Measurements from ENCODE around the gene DNAJC30. TPM values are rescaled to one million over a fixed set of nuclear protein-coding genes. Genes with fewer than 3 reads are reported as not detected.
A peak's percentile ranks its signal among the peaks of the same experiment; 100 is the strongest.
"Not testable (repeated sequence)": the region's sequence is repeated elsewhere in the genome, so short reads cannot be mapped to it uniquely, and the experiment has no call there.

DNAJC30 gene
- total RNA-seq, 1 experiment from 2014 or later = 2.5 TPM

- DNase-seq (ENCODE audit: low spot score) = no peak
Observed at GRCh38 chr7:73682745-73683055, 553 bp downstream of the DNAJC30 start.

- peak; percentile 32 for DNase-seq (ENCODE audit: low spot score)
Observed at GRCh38 chr7:73681031-73681430, 2.2 kb downstream of the DNAJC30 start.

- DNase-seq (ENCODE audit: low spot score) = no peak
Observed at GRCh38 chr7:73680501-73680900, 2.8 kb downstream of the DNAJC30 start.

- no peak for DNase-seq (ENCODE audit: low spot score)
Observed at GRCh38 chr7:73679709-73680108, 3.5 kb downstream of the DNAJC30 start.

- no peak for DNase-seq (ENCODE audit: low spot score)
Observed at GRCh38 chr7:73678862-73679261, 4.4 kb downstream of the DNAJC30 start.

- DNase-seq (ENCODE audit: low spot score) = not testable (repeated sequence)
Observed at GRCh38 chr7:73676062-73676461, 7.2 kb downstream of the DNAJC30 start.

GRCh38 chr7:73674468-73675124 is 8.7 kb downstream of the DNAJC30 start:
- no peak for DNase-seq (ENCODE audit: low spot score)

GRCh38 chr7:73671857-73672445 is 11.3 kb downstream of the DNAJC30 start:
- DNase-seq (ENCODE audit: low spot score) = no peak

- DNase-seq (ENCODE audit: low spot score) = no peak
Observed at GRCh38 chr7:73671322-73671661, 12.0 kb downstream of the DNAJC30 start.

GRCh38 chr7:73669858-73670385 is 13.3 kb downstream of the DNAJC30 start:
- DNase-seq (ENCODE audit: low spot score) = no peak

- no peak for DNase-seq (ENCODE audit: low spot score)
Observed at GRCh38 chr7:73669288-73669701, 14.0 kb downstream of the DNAJC30 start.

- no peak for DNase-seq (ENCODE audit: low spot score)
Observed at GRCh38 chr7:73668886-73669230, 14.4 kb downstream of the DNAJC30 start.

- DNase-seq (ENCODE audit: low spot score) = no peak
Observed at GRCh38 chr7:73668103-73668885, 15.0 kb downstream of the DNAJC30 start.

GRCh38 chr7:73667344-73668102 is 15.7 kb downstream of the DNAJC30 start, which contains the start of gene VPS37D:
VPS37D (plus strand) TSS chr7:73667831; CDS start chr7:73667959, 128 bp downstream.
- peak; percentile 85 for DNase-seq (ENCODE audit: low spot score)

GRCh38 chr7:73663033-73663432 is 20.2 kb downstream of the DNAJC30 start:
- DNase-seq (ENCODE audit: low spot score) = no peak

- not testable (repeated sequence) for DNase-seq (ENCODE audit: low spot score)
Observed at GRCh38 chr7:73660594-73660993, 22.7 kb downstream of the DNAJC30 start.

- no peak for DNase-seq (ENCODE audit: low spot score)
Observed at GRCh38 chr7:73659983-73660382, 23.3 kb downstream of the DNAJC30 start.

- DNase-seq (ENCODE audit: low spot score) = not testable (repeated sequence)
Observed at GRCh38 chr7:73655309-73655708, 27.9 kb downstream of the DNAJC30 start.

- no peak for DNase-seq (ENCODE audit: low spot score)
Observed at GRCh38 chr7:73652541-73652949, 30.7 kb downstream of the DNAJC30 start.

GRCh38 chr7:73650524-73650923 is 32.7 kb downstream of the DNAJC30 start:
- DNase-seq (ENCODE audit: low spot score) = no peak

GRCh38 chr7:73649576-73649975 is 33.7 kb downstream of the DNAJC30 start:
- no peak for DNase-seq (ENCODE audit: low spot score)

Measured in A172 (cell line).